H1 (cell line): ENCODE results near the gene TECRL.

Experiments used
- CEBPB ChIP-seq: IDR thresholded peaks from 2 replicates; pipeline ENCODE4 v1.6.1; 2012; ENCODE audit warnings: low read depth, low read length
- CREB1 ChIP-seq: IDR thresholded peaks from 2 replicates; pipeline ENCODE4 v1.6.1; 2012; ENCODE audit warnings: inconsistent platforms
- EZH2 ChIP-seq: fragments of 200-600 bp; sonication (generic); IDR thresholded peaks from 2 replicates; pipeline ENCODE4 v1.7.1; 2012; ENCODE audit warnings: low read depth, mild to moderate bottlenecking, moderate library complexity, low read length, inconsistent platforms; ENCODE audit not compliant: severe bottlenecking
- JUND ChIP-seq: IDR thresholded peaks from 2 replicates; pipeline ENCODE4 v1.6.1; 2011; ENCODE audit warnings: mild to moderate bottlenecking, improper control_type of control experiment, low read length
- POLR2A ChIP-seq, 2 experiments: IDR thresholded peaks; 1 replicate in 1 of 2; 2 replicates in 1 of 2; pipeline ENCODE4 v1.6.1; 2011; ENCODE audit warnings: low read depth in 2 of 2, low read length in 2 of 2, mild to moderate bottlenecking in 2 of 2; ENCODE audit errors: control extremely low read depth in 1 of 2
- YY1 ChIP-seq: IDR thresholded peaks from 2 replicates; pipeline ENCODE4 v1.6.1; 2011; ENCODE audit warnings: low read depth, mild to moderate bottlenecking, low read length
- TF ChIP-seq, protein P1 (sequence below), 3 experiments: IDR thresholded peaks; 1 replicate in 2 of 3; 2 replicates in 1 of 3; pipeline versions ENCODE4 v1.5.1 to v1.6.1; 2011; ENCODE audit warnings: low read length in 3 of 3, mild to moderate bottlenecking in 3 of 3, inconsistent platforms in 2 of 3, low read depth in 1 of 3, moderate library complexity in 1 of 3; ENCODE audit not compliant: insufficient read depth in 1 of 3; ENCODE audit errors: control extremely low read depth in 1 of 3
- TF ChIP-seq, protein P2 (sequence below): IDR thresholded peaks from 2 replicates; pipeline ENCODE4 v1.6.1; 2011; ENCODE audit warnings: low read depth, mild to moderate bottlenecking, low read length; ENCODE audit not compliant: insufficient read depth

DNA sequence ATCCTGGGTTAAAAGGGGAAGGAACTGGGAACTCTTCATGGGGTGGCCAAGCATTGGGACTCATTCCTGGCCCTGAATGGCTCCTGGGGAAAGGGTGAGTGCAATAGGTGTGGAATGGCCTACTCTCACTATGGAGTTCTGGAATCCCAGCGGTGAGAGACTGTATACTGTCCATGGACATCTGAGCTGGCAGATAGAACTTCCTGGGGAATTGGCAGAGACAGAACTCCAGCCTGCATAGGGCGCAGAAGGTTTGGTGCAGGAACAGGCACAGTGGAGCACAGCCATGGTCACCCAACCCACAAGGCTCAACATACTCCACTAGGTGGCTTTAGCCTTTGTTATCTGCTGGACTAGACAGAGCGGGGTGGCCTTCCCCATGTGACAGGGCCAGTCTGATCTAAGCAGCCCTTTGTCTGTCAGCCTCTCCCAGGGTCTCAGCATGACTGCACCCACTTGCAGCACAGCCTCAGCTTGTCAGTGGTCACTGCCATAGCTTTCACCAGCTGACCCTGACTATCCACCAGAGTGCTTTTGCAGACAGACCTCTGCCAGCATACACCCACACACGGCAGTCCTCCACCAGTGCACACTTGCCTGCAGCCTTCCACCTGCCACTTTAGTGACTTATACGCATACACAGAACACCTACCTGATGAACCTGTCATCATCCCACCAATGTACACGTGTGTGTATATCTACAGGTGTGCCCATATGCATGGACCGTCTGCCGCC is 48.4 kb downstream of the TECRL start:
- TF ChIP-seq, protein P1, sequence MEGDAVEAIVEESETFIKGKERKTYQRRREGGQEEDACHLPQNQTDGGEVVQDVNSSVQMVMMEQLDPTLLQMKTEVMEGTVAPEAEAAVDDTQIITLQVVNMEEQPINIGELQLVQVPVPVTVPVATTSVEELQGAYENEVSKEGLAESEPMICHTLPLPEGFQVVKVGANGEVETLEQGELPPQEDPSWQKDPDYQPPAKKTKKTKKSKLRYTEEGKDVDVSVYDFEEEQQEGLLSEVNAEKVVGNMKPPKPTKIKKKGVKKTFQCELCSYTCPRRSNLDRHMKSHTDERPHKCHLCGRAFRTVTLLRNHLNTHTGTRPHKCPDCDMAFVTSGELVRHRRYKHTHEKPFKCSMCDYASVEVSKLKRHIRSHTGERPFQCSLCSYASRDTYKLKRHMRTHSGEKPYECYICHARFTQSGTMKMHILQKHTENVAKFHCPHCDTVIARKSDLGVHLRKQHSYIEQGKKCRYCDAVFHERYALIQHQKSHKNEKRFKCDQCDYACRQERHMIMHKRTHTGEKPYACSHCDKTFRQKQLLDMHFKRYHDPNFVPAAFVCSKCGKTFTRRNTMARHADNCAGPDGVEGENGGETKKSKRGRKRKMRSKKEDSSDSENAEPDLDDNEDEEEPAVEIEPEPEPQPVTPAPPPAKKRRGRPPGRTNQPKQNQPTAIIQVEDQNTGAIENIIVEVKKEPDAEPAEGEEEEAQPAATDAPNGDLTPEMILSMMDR (IDR thresholded peaks at IDR 0.05; ENCODE audit: control extremely low read depth in 1 of 3, insufficient read depth in 1 of 3, low read depth in 1 of 3, low read length in 3 of 3): peak in 1 of 3 experiments; percentile 17; a peak in 1 of 4 replicates
- TF ChIP-seq YY1 (no peak), POLR2A (IDR thresholded peaks at IDR 0.05; ENCODE audit: control extremely low read depth in 1 of 2, low read depth in 2 of 2, low read length in 2 of 2) (no peak), CEBPB (no peak), CREB1 (no peak), JUND (no peak), EZH2 (no peak)
- TF ChIP-seq, protein P2, sequence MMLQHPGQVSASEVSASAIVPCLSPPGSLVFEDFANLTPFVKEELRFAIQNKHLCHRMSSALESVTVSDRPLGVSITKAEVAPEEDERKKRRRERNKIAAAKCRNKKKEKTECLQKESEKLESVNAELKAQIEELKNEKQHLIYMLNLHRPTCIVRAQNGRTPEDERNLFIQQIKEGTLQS: no peak
